Ovary (tissue), 3 donors: ENCODE data around the gene SLC52A1.

ENCODE experiments used
- POLR2A ChIP-seq: fragments of 450-650 bp; IDR thresholded peaks from one replicate; pipeline ENCODE4 v1.6.1; 2017; ENCODE audit warnings: antibody characterized with exemption, mild to moderate bottlenecking, moderate library complexity
- TF ChIP-seq, protein P1 (sequence below), 3 donors: fragments of 450-650 bp in 2 of 3; fragments of 200-600 bp in 1 of 3; IDR thresholded peaks; one replicate each; pipeline versions ENCODE4 v1.5.1 to v1.8.0; 2016 to 2022; ENCODE audit warnings: antibody characterized with exemption in 3 of 3, mild to moderate bottlenecking in 1 of 3
- donor health status: DM: no; HTN: no; CAD: no.

DNA sequence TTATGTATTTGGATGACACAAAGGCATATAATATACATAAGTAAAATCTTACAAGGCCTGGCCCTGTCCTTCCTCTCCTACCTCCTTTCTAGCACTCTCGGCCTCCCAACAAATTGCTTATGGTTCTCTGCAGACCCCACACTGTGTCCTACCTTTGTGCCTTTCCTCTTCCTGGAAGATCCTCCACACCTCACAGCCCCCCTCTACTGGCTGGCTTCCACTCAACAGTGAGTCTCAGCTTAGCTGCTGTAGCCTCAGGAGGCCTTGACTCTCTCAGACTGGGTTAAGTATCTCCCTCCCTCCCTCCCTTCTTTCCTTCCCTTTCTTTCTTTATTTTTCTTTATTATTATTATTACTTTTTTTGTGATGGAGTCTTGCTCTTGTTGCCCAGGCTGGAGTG is 8.3 kb upstream of the SLC52A1 start:
- TF ChIP-seq, protein P1, sequence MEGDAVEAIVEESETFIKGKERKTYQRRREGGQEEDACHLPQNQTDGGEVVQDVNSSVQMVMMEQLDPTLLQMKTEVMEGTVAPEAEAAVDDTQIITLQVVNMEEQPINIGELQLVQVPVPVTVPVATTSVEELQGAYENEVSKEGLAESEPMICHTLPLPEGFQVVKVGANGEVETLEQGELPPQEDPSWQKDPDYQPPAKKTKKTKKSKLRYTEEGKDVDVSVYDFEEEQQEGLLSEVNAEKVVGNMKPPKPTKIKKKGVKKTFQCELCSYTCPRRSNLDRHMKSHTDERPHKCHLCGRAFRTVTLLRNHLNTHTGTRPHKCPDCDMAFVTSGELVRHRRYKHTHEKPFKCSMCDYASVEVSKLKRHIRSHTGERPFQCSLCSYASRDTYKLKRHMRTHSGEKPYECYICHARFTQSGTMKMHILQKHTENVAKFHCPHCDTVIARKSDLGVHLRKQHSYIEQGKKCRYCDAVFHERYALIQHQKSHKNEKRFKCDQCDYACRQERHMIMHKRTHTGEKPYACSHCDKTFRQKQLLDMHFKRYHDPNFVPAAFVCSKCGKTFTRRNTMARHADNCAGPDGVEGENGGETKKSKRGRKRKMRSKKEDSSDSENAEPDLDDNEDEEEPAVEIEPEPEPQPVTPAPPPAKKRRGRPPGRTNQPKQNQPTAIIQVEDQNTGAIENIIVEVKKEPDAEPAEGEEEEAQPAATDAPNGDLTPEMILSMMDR (IDR thresholded peaks at IDR 0.05) = no peak
- no peak for TF ChIP-seq POLR2A
